Measurements from ENCODE around the gene TGFBR3. TPM values are rescaled to one million over a fixed set of nuclear protein-coding genes. Genes with fewer than 3 reads are reported as not detected.

TGFBR3 gene
- total RNA-seq, 1 experiment from 2014 or later, result 3.1 TPM

GRCh38 chr1:91784616-91785015 is 101.3 kb downstream of the TGFBR3 start:
- intact Hi-C loops (cut with micrococcal nuclease; ENCODE audit: unreplicated experiment), result no loop called here
- Histone ChIP-seq H3K27ac (ENCODE audit: low read depth, low read length, poor library complexity, severe bottlenecking) (no peak overlapping the region), H3K4me1 (ENCODE audit: insufficient read depth, low read length, poor library complexity, severe bottlenecking) (peaks cover 19% of the 10 kb centered on the region), H3K9me3 (ENCODE audit: low read depth, low read length, poor library complexity, severe bottlenecking) (no peaks in the 10 kb centered on the region), H3K4me3 (ENCODE audit: low read depth, low read length, poor library complexity, severe bottlenecking) (no peak overlapping the region), H3K27me3 (replicated peaks; ENCODE audit: insufficient read depth, low read depth, low read length, poor library complexity) (no peaks in the 10 kb centered on the region), H3K36me3 (ENCODE audit: insufficient read depth, low read length, poor library complexity, severe bottlenecking) (no peaks in the 10 kb centered on the region)
- ChIA-PET POLR2A (ENCODE audit: low non-redundant PET) (no interaction called here), CTCF (no interaction called here)
- TF ChIP-seq EZH2 (IDR thresholded peaks at IDR 0.05; ENCODE audit: borderline replicate concordance, low read depth, low read length, poor library complexity, severe bottlenecking) (no peak), CTCF (conservative IDR thresholded peaks at IDR 0.05; ENCODE audit: low read depth, low read length) (no peak)
- BruUV-seq (replicated peaks), result no TSS peak
- no peak for DNase-seq (ENCODE audit: low spot score)

- Histone ChIP-seq H3K4me1 (ENCODE audit: insufficient read depth, low read length, poor library complexity, severe bottlenecking) (peaks cover 19% of the 10 kb centered on the region), H3K27ac (ENCODE audit: low read depth, low read length, poor library complexity, severe bottlenecking) (no peak overlapping the region), H3K4me3 (ENCODE audit: low read depth, low read length, poor library complexity, severe bottlenecking) (no peak overlapping the region), H3K27me3 (replicated peaks; ENCODE audit: insufficient read depth, low read depth, low read length, poor library complexity) (no peaks in the 10 kb centered on the region), H3K9me3 (ENCODE audit: low read depth, low read length, poor library complexity, severe bottlenecking) (no peaks in the 10 kb centered on the region), H3K36me3 (ENCODE audit: insufficient read depth, low read length, poor library complexity, severe bottlenecking) (no peaks in the 10 kb centered on the region)
- BruUV-seq (replicated peaks), result no TSS peak
- POLR2A ChIA-PET (ENCODE audit: low non-redundant PET), result no interaction called here
- TF ChIP-seq CTCF (conservative IDR thresholded peaks at IDR 0.05; ENCODE audit: low read depth, low read length) (no peak), EZH2 (IDR thresholded peaks at IDR 0.05; ENCODE audit: borderline replicate concordance, low read depth, low read length, poor library complexity, severe bottlenecking) (no peak)
- intact Hi-C loops (cut with micrococcal nuclease; ENCODE audit: unreplicated experiment), result no loop called here
- DNase-seq (ENCODE audit: low spot score), result no peak
- CTCF ChIA-PET, result no interaction called here
These were observed 101.8 kb downstream of the TGFBR3 start for GRCh38 chr1:91784191-91784590.

GRCh38 chr1:91783423-91784170 is 102.4 kb downstream of the TGFBR3 start:
- no peak overlapping the region for H3K27ac ChIP-seq (ENCODE audit: low read depth, low read length, poor library complexity, severe bottlenecking)
- no peak for DNase-seq (ENCODE audit: low spot score)
- ChIA-PET POLR2A (ENCODE audit: low non-redundant PET) (interaction anchor here (0.6 kb wide), 1 partner anchor 15 kb away, joined by 3 read pairs; no protein-coding TSS in a partner anchor), CTCF (no interaction called here)
- intact Hi-C loops (cut with micrococcal nuclease; ENCODE audit: unreplicated experiment), result no loop called here
- no peaks in the 10 kb centered on the region for H3K27me3 ChIP-seq (replicated peaks; ENCODE audit: insufficient read depth, low read depth, low read length, poor library complexity)
- no peak for TF ChIP-seq EZH2 (IDR thresholded peaks at IDR 0.05; ENCODE audit: borderline replicate concordance, low read depth, low read length, poor library complexity, severe bottlenecking)
- TF ChIP-seq CTCF (conservative IDR thresholded peaks at IDR 0.05; ENCODE audit: low read depth, low read length), result no peak
- H3K4me1 ChIP-seq (ENCODE audit: insufficient read depth, low read length, poor library complexity, severe bottlenecking), result peaks cover 19% of the 10 kb centered on the region
- no peaks in the 10 kb centered on the region for H3K36me3 ChIP-seq (ENCODE audit: insufficient read depth, low read length, poor library complexity, severe bottlenecking)
- H3K9me3 ChIP-seq (ENCODE audit: low read depth, low read length, poor library complexity, severe bottlenecking), result no peaks in the 10 kb centered on the region
- H3K4me3 ChIP-seq (ENCODE audit: low read depth, low read length, poor library complexity, severe bottlenecking), result no peak overlapping the region
- no TSS peak for BruUV-seq (replicated peaks)

Data from A673 (cell line).